Mononuclear cell (primary cell): ENCODE measurements around the gene GLI1. TPM values are rescaled to one million over a fixed set of nuclear protein-coding genes. Genes with fewer than 3 reads are reported as not detected.
"Not testable (repeated sequence)": the region's sequence is repeated elsewhere in the genome, so short reads cannot be mapped to it uniquely, and the experiment has no call there.

Experiments used
- H3K27me3 ChIP-seq: 2 replicates; pipeline ENCODE4 v1.6.0; 2011; ENCODE audit warnings: low read length, control low read depth; ENCODE audit not compliant: insufficient read depth
- H3K4me1 ChIP-seq: 2 replicates; pipeline ENCODE4 v1.5.1; 2011; ENCODE audit warnings: mild to moderate bottlenecking, low read length, control low read depth; ENCODE audit not compliant: insufficient read depth
- H3K4me3 ChIP-seq: 2 replicates; pipeline ENCODE4 v1.5.1; 2011; ENCODE audit warnings: mild to moderate bottlenecking, low read length, moderate library complexity
- H3K9me3 ChIP-seq: 2 replicates; pipeline ENCODE4 v1.5.1; 2011; ENCODE audit warnings: low read depth, mild to moderate bottlenecking, control low read depth, low read length
- total RNA-seq: library from RNA; depleted of rRNA; stranded (reverse); fragments of >200 nt; gene quantifications from one replicate; pipeline ENCODE4 v1.2.3, GENCODE V29; 2012

Gene GLI1
- total RNA-seq, 1 donor = 0.10 TPM

- not testable (repeated sequence) for H3K27me3 ChIP-seq, H3K4me3 ChIP-seq, H3K4me1 ChIP-seq, H3K9me3 ChIP-seq
These were observed 48.2 kb downstream of the GLI1 start for GRCh38 chr12:57507796-57508195.

- Histone ChIP-seq H3K9me3 (no peaks in the 10 kb centered on the region), H3K4me1 (no peaks in the 10 kb centered on the region), H3K4me3 (no peak overlapping the region), H3K27me3 (no peaks in the 10 kb centered on the region)
These were observed 51.6 kb downstream of the GLI1 start for GRCh38 chr12:57511161-57511560.

GRCh38 chr12:57511588-57512325 is 52.2 kb downstream of the GLI1 start:
- Histone ChIP-seq H3K4me3 (no peak overlapping the region), H3K9me3 (no peaks in the 10 kb centered on the region), H3K4me1 (no peaks in the 10 kb centered on the region), H3K27me3 (no peaks in the 10 kb centered on the region)

GRCh38 chr12:57512665-57513064 is 53.1 kb downstream of the GLI1 start:
- H3K9me3 ChIP-seq = no peaks in the 10 kb centered on the region
- no peak overlapping the region for H3K4me3 ChIP-seq
- H3K27me3 ChIP-seq = no peaks in the 10 kb centered on the region
- H3K4me1 ChIP-seq = peaks cover under 1% of the 10 kb centered on the region

GRCh38 chr12:57513266-57513665 is 53.7 kb downstream of the GLI1 start:
- peaks cover 7% of the 10 kb centered on the region for H3K4me1 ChIP-seq
- no peaks in the 10 kb centered on the region for H3K9me3 ChIP-seq
- H3K4me3 ChIP-seq = no peak overlapping the region
- H3K27me3 ChIP-seq = no peaks in the 10 kb centered on the region

GRCh38 chr12:57513677-57514076 is 54.1 kb downstream of the GLI1 start:
- not testable (repeated sequence) for H3K9me3 ChIP-seq, H3K4me3 ChIP-seq, H3K27me3 ChIP-seq
- H3K4me1 ChIP-seq = peaks cover 11% of the 10 kb centered on the region

GRCh38 chr12:57514246-57514645 is 54.7 kb downstream of the GLI1 start:
- H3K9me3 ChIP-seq, H3K27me3 ChIP-seq, H3K4me3 ChIP-seq: not testable (repeated sequence)
- peaks cover 17% of the 10 kb centered on the region for H3K4me1 ChIP-seq

- peaks cover 23% of the 10 kb centered on the region for H3K4me1 ChIP-seq
- no peak overlapping the region for H3K4me3 ChIP-seq
- H3K9me3 ChIP-seq = no peaks in the 10 kb centered on the region
- no peaks in the 10 kb centered on the region for H3K27me3 ChIP-seq
These were observed 55.3 kb downstream of the GLI1 start for GRCh38 chr12:57514720-57515407.

GRCh38 chr12:57515408-57515933 is 55.9 kb downstream of the GLI1 start:
- Histone ChIP-seq H3K9me3 (no peaks in the 10 kb centered on the region), H3K4me1 (peaks cover 25% of the 10 kb centered on the region), H3K4me3 (no peak overlapping the region)

GRCh38 chr12:57515934-57516541 is 56.5 kb downstream of the GLI1 start:
- no peaks in the 10 kb centered on the region for H3K27me3 ChIP-seq
- peaks cover 28% of the 10 kb centered on the region for H3K4me1 ChIP-seq
- no peaks in the 10 kb centered on the region for H3K9me3 ChIP-seq
- no peak overlapping the region for H3K4me3 ChIP-seq

More at GRCh38 chr12:57515408-57515933, 55.9 kb downstream of the GLI1 start:
- no peaks in the 10 kb centered on the region for H3K27me3 ChIP-seq

- H3K9me3 ChIP-seq = no peaks in the 10 kb centered on the region
- no peaks in the 10 kb centered on the region for H3K27me3 ChIP-seq
- H3K4me3 ChIP-seq = no peak overlapping the region
- H3K4me1 ChIP-seq = peaks cover 35% of the 10 kb centered on the region
These were observed 57.1 kb downstream of the GLI1 start for GRCh38 chr12:57516617-57517153.

GRCh38 chr12:57517187-57517586 is 57.6 kb downstream of the GLI1 start:
- H3K4me3 ChIP-seq = no peak overlapping the region
- no peaks in the 10 kb centered on the region for H3K27me3 ChIP-seq
- no peaks in the 10 kb centered on the region for H3K9me3 ChIP-seq

GRCh38 chr12:57517718-57518117 is 58.1 kb downstream of the GLI1 start:
- not testable (repeated sequence) for H3K27me3 ChIP-seq, H3K4me3 ChIP-seq, H3K9me3 ChIP-seq
- peaks cover 41% of the 10 kb centered on the region for H3K4me1 ChIP-seq

More at GRCh38 chr12:57517187-57517586, 57.6 kb downstream of the GLI1 start:
- peaks cover 40% of the 10 kb centered on the region for H3K4me1 ChIP-seq

- H3K4me1 ChIP-seq = peaks cover 45% of the 10 kb centered on the region
- H3K9me3 ChIP-seq = no peaks in the 10 kb centered on the region
- no peaks in the 10 kb centered on the region for H3K27me3 ChIP-seq
- H3K4me3 ChIP-seq = no peak overlapping the region
These were observed 58.8 kb downstream of the GLI1 start for GRCh38 chr12:57518176-57518919.
